ENCODE data around the gene NCAPG2.

NCAPG2 gene

DNA sequence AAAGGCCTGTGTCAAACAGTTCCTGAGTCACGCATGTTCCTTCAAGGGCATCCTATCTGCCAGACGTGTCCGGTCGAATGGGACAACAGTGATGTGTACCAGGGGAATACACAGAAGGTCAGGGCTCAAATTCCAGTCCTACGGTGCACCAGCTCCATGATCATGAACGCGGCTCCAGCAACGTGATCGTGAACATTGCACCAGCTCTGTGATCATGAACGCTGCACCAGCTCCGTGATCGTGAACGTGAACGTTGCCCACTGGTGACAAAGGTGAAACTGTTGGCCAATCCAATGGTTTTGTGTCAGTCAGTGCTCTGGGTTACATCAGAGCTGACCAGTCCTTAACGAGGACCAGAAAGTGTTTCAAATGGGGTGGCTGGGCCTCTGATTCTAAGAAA lies 112.7 kb downstream of the NCAPG2 start:
- DNase-seq: no peak

DNA sequence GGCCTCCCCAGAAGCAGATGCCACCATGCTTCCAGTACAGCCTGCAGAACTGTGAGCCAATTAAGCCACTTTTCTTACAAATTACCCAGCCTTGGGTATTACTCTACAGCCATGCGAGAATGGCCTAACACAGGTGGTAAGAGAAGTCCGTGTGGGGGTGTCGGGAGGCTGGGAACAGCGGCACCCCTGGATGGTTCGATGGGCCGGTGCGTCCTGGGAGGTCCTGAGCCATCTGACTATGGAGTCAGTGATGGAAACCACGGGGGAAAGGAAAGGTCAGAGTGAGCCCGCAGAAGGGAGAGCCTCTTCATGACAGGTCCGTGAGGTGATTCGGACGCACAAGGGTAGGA lies 114.4 kb downstream of the NCAPG2 start:
- DNase-seq: no peak

DNA sequence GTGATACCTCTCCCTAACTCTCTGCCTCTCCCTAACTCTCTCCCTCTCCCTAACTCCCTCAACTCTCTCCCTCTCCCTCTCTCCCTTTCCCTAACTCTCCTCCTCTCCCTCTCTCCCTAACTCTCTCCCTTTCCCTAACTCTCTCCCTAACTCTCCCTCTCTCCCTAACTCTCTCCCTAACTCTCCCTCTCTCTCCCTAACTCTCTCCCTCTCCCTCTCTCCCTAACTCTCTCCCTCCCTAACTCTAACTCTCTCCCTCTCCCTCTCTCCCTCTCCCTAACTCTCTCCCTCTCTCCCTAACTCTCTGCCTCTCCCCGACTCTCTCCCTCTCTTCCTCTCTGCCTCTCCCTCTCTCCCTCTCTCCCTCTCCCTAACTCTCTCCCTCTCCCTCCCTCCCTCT lies 115.0 kb downstream of the NCAPG2 start:
- no peak for DNase-seq

DNA sequence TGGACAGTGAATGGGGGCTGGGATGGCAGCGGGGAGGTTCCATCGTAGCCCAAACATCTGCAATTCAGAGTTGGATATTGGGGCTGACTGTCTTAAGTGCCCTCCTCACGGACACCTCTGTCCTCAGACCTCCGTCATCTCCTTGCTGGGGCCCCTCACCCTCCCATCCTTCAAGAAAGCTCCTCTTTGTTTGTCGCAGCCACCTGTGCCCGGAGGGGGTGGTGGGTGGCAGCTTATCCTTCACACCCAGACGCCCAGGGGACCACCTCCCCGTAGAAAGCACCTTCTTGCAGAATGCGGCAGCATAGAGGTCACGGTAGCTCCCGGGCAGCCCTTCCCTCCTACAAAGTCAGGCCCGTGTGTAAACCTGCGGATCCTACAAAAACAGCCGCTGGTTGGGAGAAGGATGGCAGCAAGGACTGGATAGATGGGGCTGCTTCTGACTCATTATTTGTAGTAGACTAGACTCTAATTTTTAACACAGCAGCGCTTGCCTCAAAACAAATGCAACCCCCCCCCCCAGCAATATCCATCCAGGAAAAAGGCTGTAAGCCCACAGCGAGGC lies 115.6 kb downstream of the NCAPG2 start:
- no peak for DNase-seq

DNA sequence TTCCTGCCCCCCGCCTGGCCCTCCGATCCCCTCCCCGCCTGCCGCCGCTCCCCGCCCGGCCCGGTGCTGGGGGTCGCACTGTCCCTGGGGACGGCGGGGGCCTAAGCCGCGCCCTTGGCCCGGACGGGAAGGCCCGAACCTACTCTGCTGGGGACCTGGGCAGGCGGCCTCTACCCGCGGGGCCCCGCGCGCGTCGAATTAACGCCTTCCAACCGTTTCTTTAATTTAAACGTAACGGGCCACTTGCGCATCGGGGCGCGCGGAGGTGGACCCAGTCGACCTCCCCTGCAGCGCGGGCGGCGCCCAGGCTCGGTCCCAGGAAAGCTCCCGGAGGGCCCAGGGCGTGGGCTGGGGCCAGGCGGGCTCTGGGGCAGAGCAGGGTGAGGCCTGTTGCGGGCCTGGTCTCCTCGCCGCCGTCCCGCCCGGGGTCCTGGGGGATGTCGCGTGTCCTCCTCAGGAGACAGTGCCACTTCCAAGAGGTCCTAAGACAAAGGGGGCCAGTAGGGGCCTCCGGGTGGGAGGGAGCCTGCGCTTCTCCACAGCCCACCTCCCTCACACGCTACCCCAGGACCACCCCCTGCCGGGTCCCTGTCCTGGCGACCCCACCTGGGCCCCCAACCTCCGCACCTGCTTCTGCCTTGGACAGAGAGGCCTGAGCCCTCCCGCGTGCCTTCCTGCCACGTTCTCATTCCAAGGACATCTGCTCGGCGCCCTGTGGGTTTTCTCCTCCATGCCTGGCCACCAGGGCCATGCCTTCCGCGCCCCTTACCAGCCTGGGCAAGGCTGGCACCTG lies 116.3 kb downstream of the NCAPG2 start:
- no peak for DNase-seq

DNA sequence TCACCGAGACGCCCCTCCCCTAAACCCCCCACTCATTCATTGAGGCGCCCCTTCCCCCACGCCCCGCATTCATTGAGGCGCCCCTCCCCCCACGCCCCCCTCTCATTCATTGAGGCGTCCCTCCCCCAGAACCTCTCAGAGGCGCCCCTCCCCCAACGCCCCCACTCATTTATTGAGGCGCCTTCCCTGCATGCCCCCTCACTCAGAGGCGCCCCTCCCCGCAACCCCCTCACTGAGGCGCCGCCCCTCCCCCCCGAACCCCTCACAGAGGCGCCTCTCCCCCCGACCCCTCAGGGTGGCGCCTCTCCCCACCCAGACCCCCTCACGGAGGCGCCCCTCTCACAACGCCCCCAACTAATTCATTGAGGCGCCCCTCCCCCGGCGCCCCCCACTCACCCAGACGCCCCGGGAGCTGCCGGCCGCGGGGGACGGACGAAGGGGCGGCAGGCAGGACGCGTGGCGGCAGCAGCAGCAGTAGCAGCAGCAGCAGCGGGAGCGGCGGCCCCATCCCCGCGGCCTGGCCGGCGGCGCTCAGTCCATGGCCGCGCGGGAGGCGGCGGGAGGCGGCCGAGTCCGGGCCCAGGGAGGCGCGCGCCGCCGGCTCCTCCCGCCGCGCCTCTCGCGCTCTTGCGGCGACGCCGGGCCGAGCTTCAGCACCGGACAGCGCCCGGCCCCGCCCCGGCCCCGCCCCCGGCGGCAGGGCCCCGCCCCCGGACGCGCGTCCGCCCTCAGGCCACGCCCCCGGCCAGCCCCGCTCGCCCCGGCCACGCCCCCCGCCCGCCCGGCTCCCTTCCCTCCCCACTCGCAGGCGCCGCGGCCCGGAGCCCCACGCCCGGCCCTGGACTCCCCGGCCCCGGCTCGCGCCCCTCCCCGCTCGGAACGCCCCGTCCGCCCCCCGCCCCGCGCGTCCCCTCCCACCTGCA lies 117.2 kb downstream of the NCAPG2 start, which contains the start of gene PTPRN2:
TSS of gene PTPRN2 (minus strand) at position 662 of the 923 bp plus-strand sequence.
- peak; percentile 45 for DNase-seq

DNA sequence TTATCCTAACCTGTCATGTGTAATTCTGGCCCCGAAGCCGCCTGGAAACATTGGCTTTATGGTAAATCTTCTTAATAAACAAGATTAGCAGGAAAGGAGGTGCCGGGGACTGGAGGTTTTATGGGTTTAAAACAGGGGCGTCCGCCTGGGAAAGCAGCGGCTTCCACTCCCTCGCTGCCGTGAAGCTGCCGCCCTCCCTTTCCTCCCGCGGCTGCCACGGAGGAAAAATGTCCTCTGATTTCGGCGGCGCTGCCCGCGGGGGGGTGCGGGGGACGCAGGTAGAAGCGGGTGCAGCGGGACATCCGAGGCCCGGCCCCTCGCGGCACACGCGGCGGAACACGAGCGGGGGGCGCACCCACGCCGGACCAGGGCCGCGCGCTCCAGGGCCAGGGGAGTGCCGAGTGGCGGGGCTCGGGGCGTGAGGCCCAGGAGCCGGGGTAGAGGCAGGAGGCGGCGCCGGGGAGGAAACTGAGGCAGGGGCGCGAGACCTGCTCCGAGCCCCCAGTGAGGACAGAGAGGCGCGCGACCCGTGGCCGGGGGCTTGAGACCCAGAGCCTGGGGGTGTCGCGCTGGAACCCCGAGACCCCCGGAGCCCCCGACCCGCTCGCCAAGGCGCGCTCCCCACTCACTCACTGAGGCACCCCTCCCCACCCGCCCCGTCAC lies 118.0 kb downstream of the NCAPG2 start:
- DNase-seq: no peak

DNA sequence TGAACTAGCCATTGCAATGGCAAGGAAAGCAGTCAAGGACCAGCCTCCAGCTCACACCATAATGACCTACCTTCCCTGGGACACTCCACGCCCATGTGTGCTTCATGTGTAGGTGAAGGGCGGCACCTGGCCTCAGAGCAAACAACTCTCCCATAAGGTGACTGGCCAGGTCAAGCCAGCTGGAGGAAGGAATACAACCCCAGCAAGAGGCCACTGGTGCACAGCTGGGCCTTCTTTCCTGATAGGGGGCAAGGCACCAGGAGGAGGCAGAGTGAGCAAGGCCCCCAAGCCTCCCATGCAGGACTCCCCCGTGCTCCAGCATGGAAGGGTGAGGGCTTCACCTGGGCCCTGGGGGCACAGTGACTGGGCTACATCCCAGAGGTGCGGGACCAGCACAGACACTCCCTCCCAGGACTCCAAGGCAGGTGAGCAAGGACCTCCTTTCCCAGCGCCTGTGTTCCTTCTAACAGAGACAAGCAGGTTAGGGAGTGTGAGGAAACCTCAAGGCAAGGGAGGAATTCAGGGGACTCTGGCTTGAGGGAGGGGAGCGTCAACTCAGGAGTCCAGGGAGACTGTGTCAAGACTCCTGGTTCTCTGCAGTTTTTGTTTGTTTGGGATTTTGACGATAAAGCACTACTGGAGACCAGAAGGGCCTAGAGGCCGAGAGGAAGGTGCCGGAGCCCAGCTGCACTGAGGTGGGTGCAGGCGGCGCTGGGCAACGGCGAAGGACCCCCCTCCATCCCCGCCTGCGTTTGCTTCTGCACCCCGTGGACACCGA lies 118.7 kb downstream of the NCAPG2 start:
- DNase-seq: no peak

DNA sequence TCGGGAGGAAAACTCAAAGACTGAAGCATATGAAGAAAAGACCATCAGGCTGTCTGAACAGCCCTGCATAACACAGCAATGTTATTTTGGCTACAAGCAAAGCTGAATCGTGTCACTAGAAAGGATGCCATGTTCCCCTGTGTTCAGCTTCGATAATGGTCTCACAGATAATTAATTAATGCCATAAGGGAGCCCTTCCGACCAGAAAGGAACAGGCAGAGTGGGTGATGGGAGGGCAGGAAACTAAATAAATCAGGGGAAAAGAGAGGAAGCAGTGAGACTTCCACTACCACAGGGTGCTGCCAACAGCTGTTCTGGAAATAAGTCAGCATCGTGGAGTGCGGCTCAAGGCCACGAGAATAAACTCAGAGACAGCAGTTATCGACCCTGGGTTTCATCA lies 120.2 kb downstream of the NCAPG2 start:
- DNase-seq: no peak

DNA sequence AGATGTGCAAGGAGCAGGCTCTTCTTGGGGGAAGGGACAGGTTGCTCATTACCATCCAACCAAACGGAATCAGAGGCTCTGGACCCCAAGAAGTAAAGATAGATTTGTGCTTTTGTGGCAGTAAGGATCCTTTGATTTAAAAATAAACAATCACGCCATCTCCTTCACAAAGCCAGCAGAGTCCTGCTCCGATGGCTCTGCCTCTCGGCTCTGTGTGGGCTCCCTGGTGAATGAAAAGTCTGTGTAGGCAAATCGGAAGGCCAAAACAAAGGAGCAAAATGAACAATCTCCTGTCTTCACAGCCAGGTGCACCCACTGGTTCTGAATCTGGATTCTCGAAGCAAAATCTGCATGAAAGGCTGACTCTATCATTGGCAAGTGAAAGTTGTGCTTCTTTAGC lies 120.8 kb downstream of the NCAPG2 start:
- no peak for DNase-seq

DNA sequence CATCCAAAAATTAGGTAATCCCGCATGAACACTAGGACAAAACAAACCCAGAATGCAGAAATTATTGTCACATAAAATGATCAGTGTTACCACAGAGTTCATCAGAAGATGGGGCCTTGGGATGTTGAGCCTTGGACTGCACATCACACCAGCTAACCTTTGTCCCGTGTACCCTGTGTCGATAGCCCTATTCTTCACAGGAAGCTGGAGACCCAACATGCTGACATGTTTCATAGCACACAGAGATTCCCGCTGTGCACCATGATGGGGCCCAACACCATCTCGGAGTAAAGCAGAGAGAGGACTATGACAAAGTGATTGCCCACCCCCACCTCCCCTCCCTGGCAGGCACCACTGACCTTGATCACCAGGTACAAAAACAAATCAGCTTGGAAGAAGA lies 121.5 kb downstream of the NCAPG2 start:
- no peak for DNase-seq

DNA sequence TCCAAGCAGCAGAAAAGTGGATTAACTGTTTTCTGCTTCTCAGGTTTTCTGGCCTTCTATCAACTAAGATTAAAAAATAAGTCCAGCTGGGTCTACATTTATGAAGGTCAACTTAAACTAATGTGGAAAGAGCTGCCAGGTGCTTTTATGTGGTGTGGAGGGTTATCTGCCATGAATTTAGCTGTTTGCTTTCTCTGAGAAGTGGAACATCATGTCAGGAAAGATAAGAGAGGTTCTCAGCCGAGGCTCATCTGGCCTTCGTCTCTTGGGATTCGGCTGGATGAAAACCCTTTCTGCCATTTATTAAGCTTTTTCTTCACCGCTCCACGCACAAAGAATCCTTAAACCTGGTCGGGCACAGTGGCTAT lies 122.5 kb downstream of the NCAPG2 start:
- DNase-seq: no peak

DNA sequence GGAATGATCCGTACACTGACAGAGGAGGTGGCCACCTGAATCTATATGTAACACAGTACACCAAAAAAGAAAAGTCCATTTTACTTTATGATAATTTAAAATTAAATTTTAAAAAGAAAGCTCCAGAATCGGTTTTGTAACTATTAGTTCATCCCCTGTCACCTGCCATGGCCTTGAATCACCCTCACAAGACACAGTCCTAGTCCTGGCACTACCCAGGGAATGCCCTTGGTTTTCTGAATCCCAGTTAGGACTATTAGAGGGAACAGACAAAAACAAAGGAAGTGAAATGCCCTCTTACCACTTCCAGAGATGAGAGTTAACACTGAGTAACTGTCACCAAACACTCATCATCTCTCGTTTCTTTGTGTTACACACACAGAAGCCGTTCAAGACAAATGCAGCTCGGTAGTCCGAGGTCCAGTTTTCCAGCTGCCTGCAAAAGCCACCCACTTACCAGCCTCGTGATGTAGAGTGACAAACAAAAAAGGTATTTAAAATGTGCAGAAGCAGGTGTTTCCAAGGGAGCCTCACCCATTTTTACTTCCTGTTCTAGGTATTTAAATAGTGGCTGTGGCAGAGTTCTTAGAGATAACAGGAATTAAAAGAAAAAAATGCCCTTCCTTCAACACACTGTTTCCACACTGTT lies 123.0 kb downstream of the NCAPG2 start:
- DNase-seq: no peak
